ENCODE measurements around the gene CLSTN3.

DNA sequence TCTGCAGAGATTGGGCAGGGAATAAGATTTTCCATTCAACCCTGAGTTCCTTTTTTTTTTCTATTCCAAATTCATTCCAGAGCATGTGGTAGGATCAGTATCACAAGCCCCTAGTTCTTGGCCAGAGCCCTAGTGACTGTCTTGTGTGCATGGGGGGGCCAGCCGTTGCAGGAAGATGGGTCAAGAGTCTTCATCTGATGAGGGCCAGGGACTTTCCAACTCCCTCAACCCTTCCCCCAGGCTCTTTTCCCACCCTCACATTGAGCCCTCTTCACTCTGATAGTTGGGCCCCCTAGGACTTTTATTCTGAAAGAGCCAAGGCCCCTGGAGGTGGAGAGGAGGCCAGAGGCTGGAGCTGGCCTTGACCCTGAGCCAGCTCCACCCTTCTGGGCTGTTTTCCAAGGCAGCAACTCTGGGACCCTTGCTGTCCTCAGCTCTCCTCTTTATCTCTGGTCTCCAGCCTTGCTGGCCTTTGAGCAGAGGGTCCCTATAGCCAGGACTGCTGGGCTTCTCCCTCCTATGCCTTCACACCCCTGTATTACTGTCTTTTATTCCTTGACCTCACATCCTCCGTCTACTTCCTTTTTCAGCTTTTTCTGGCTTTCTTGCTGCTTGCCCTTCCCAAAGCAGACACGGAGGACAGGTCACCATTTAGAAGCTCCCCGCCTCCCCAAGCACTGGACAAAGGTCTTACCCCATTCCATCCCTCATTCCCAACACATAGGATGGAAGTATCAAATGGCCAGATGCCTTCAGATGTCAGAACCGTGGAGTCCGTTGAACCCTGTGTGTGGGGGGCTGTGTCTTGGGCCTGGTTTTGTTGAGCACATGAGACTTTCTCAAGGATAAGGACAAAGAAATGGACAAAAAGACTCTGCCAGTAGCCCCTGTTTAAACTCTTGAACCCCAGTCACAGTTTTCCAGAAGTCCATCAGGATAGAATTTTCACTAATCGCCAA lies 7.1 kb upstream of the CLSTN3 start:
- TF ChIP-seq SIX5 (IDR thresholded peaks at IDR 0.05; ENCODE audit: low read depth, low read length, severe bottlenecking) (no peak), MYC (IDR thresholded peaks at IDR 0.05; ENCODE audit: insufficient read depth, insufficient read length, insufficient replicate concordance, low read length, severe bottlenecking) (no peak), MAX (IDR thresholded peaks at IDR 0.05; ENCODE audit: low read depth, low read length) (no peak)
- TF ChIP-seq, protein P1, sequence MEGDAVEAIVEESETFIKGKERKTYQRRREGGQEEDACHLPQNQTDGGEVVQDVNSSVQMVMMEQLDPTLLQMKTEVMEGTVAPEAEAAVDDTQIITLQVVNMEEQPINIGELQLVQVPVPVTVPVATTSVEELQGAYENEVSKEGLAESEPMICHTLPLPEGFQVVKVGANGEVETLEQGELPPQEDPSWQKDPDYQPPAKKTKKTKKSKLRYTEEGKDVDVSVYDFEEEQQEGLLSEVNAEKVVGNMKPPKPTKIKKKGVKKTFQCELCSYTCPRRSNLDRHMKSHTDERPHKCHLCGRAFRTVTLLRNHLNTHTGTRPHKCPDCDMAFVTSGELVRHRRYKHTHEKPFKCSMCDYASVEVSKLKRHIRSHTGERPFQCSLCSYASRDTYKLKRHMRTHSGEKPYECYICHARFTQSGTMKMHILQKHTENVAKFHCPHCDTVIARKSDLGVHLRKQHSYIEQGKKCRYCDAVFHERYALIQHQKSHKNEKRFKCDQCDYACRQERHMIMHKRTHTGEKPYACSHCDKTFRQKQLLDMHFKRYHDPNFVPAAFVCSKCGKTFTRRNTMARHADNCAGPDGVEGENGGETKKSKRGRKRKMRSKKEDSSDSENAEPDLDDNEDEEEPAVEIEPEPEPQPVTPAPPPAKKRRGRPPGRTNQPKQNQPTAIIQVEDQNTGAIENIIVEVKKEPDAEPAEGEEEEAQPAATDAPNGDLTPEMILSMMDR (IDR thresholded peaks at IDR 0.05 in 2 of 3, conservative IDR thresholded peaks at IDR 0.05 in 1 of 3; ENCODE audit: control insufficient read depth in 2 of 3, extremely low read depth in 1 of 3, insufficient read depth in 1 of 3, low read depth in 3 of 3, low read length in 3 of 3): no peak
